Liver (tissue), 9 donors: ENCODE results near the gene RPL10. TPM values are rescaled to one million over a fixed set of nuclear protein-coding genes. Genes with fewer than 3 reads are reported as not detected.

Experiments
- DNase-seq: peaks from one replicate; pipeline ENCODE4 v3.0.0-alpha.2; 2017; ENCODE audit warnings: low spot score
- H3K27ac ChIP-seq, 2 donors: one replicate each; pipeline ENCODE4 v1.7.0; 2013; ENCODE audit warnings: inconsistent platforms in 2 of 2, low read length in 2 of 2, control low read depth in 1 of 2, low read depth in 1 of 2, mild to moderate bottlenecking in 1 of 2
- H3K27me3 ChIP-seq, 4 donors: one replicate each; pipeline versions ENCODE4 v1.6.1 to v1.7.0; 2013; ENCODE audit warnings: low read length in 3 of 4, inconsistent platforms in 1 of 4, mild to moderate bottlenecking in 1 of 4, moderate library complexity in 1 of 4; ENCODE audit not compliant: control insufficient read depth in 4 of 4, insufficient read depth in 4 of 4
- H3K36me3 ChIP-seq, 4 donors: one replicate each; pipeline versions ENCODE4 v1.6.1 to v1.7.0; 2013; ENCODE audit warnings: low read length in 3 of 4, mild to moderate bottlenecking in 3 of 4, low read depth in 1 of 4, moderate library complexity in 1 of 4; ENCODE audit not compliant: control insufficient read depth in 4 of 4, insufficient read depth in 3 of 4
- H3K4me1 ChIP-seq, 4 donors: one replicate each; pipeline versions ENCODE4 v1.6.1 to v1.7.0; 2013; ENCODE audit warnings: low read length in 3 of 4, mild to moderate bottlenecking in 3 of 4, moderate library complexity in 1 of 4; ENCODE audit not compliant: control insufficient read depth in 4 of 4, insufficient read depth in 4 of 4
- H3K4me3 ChIP-seq, 3 donors: one replicate each; pipeline versions ENCODE4 v1.6.1 to v1.7.0; 2013; ENCODE audit warnings: low read length in 3 of 3, control low read depth in 1 of 3, low read depth in 1 of 3, mild to moderate bottlenecking in 1 of 3
- H3K9ac ChIP-seq, 2 donors: one replicate each; pipeline ENCODE4 v1.7.0; 2013; ENCODE audit warnings: low read length in 2 of 2, mild to moderate bottlenecking in 2 of 2, moderate library complexity in 2 of 2, control low read depth in 1 of 2, low read depth in 1 of 2
- H3K9me3 ChIP-seq, 4 donors: one replicate each; pipeline versions ENCODE4 v1.6.1 to v1.7.0; 2013; ENCODE audit warnings: low read length in 3 of 4; ENCODE audit not compliant: control insufficient read depth in 4 of 4
- ATF3 ChIP-seq: IDR thresholded peaks from 2 replicates; pipeline ENCODE4 v1.6.1; 2016; ENCODE audit warnings: antibody characterized with exemption
- EGR1 ChIP-seq, 2 donors: IDR thresholded peaks; 2 replicates each; pipeline ENCODE4 v1.6.1; 2016 to 2018; ENCODE audit warnings: antibody characterized with exemption in 2 of 2, low read depth in 2 of 2
- FOXA1 ChIP-seq: IDR thresholded peaks from 2 replicates; pipeline ENCODE4 v1.6.1; 2016; ENCODE audit warnings: antibody characterized with exemption
- FOXA2 ChIP-seq: IDR thresholded peaks from 2 replicates; pipeline ENCODE4 v1.6.1; 2016; ENCODE audit warnings: antibody characterized with exemption
- GABPA ChIP-seq, 2 donors: IDR thresholded peaks in 1 of 2; conservative IDR thresholded peaks in 1 of 2; 2 replicates each; pipeline ENCODE4 v1.6.1; 2016; ENCODE audit warnings: antibody characterized with exemption in 2 of 2, mild to moderate bottlenecking in 1 of 2, moderate library complexity in 1 of 2
- HNF4A ChIP-seq, 2 donors: conservative IDR thresholded peaks; 2 replicates each; pipeline ENCODE4 v1.6.1; 2016; ENCODE audit warnings: antibody characterized with exemption in 2 of 2, mild to moderate bottlenecking in 2 of 2
- HNF4G ChIP-seq: IDR thresholded peaks from 2 replicates; pipeline ENCODE4 v1.6.1; 2016; ENCODE audit warnings: antibody characterized with exemption
- JUND ChIP-seq, 2 donors: IDR thresholded peaks; 2 replicates each; pipeline ENCODE4 v1.6.1; 2016; ENCODE audit warnings: antibody characterized with exemption in 2 of 2
- NR2F2 ChIP-seq: IDR thresholded peaks from 2 replicates; pipeline ENCODE4 v1.6.1; 2016; ENCODE audit warnings: antibody characterized with exemption
- RAD21 ChIP-seq, 2 donors: IDR thresholded peaks; 2 replicates each; pipeline ENCODE4 v1.6.1; 2016; ENCODE audit warnings: antibody characterized with exemption in 2 of 2, mild to moderate bottlenecking in 2 of 2
- RXRA ChIP-seq, 2 donors: IDR thresholded peaks; 2 replicates each; pipeline ENCODE4 v1.6.1; 2017 to 2018; ENCODE audit warnings: antibody characterized with exemption in 2 of 2, mild to moderate bottlenecking in 1 of 2
- SP1 ChIP-seq: IDR thresholded peaks from 2 replicates; pipeline ENCODE4 v1.6.1; 2018; ENCODE audit warnings: antibody characterized with exemption, mild to moderate bottlenecking
- TAF1 ChIP-seq: conservative IDR thresholded peaks from 2 replicates; pipeline ENCODE4 v1.6.1; 2016; ENCODE audit warnings: antibody characterized with exemption, mild to moderate bottlenecking
- YY1 ChIP-seq: IDR thresholded peaks from 2 replicates; pipeline ENCODE4 v1.6.1; 2016; ENCODE audit warnings: antibody characterized with exemption, mild to moderate bottlenecking
- WGBS: extraction: QIAGEN DNeasy Blood & Tissue Kit; methylation state at CpG from one replicate; pipeline ENCODE4 v1.1.7; 2013; 5-methylcytosine and 5-hydroxymethylcytosine counted together
- polyA plus RNA-seq, 2 donors: library from polyadenylated mRNA; stranded (reverse) in 1 of 2; unstranded in 1 of 2; fragments of 200-250 nt in 1 of 2; fragments of >200 nt in 1 of 2; fragmentation: Nextera tagmentation in 1 of 2; extraction: Ambion mirVana in 1 of 2; gene quantifications; one replicate each; pipeline versions ENCODE4 v1.2.1 to v1.2.3, GENCODE V29; 2013 to 2015
- total RNA-seq, 2 donors: library from RNA; depleted of rRNA; stranded (reverse); fragments of >200 nt; gene quantifications; one replicate each; pipeline ENCODE4 v1.2.3, GENCODE V29; 2014
- TF ChIP-seq, protein P1 (sequence below): IDR thresholded peaks from 2 replicates; pipeline ENCODE4 v1.6.1; 2016; ENCODE audit warnings: antibody characterized with exemption, mild to moderate bottlenecking
- TF ChIP-seq, protein P2 (sequence below): fragments of 150-350 bp; IDR thresholded peaks from 2 replicates; pipeline ENCODE4 v1.5.1; 2017; ENCODE audit warnings: improper control_type of control experiment, low read depth, low read length; ENCODE audit not compliant: missing input control
- TF ChIP-seq, protein P3 (sequence below): IDR thresholded peaks from 2 replicates; pipeline ENCODE4 v1.6.1; 2016; ENCODE audit warnings: antibody characterized with exemption
- TF ChIP-seq, protein P4 (sequence below): IDR thresholded peaks from 2 replicates; pipeline ENCODE4 v1.6.1; 2016; ENCODE audit warnings: antibody characterized with exemption
- donor health status: healthy.
- donor health status: healthy.
- donor health status: healthy.
- donor health status: healthy.
- donor health status: healthy.

RPL10 gene
- total and polyA plus RNA-seq, 4 donors: 446 to 1,644 (median 1,423) TPM

GRCh38 chrX:154443479-154443910 is 45.3 kb downstream of the RPL10 start:
- H3K27ac ChIP-seq: peak overlapping the region; percentile 22 to 74
- TF ChIP-seq YY1: no peak
- TF ChIP-seq SP1: no peak
- TF ChIP-seq, protein P1, sequence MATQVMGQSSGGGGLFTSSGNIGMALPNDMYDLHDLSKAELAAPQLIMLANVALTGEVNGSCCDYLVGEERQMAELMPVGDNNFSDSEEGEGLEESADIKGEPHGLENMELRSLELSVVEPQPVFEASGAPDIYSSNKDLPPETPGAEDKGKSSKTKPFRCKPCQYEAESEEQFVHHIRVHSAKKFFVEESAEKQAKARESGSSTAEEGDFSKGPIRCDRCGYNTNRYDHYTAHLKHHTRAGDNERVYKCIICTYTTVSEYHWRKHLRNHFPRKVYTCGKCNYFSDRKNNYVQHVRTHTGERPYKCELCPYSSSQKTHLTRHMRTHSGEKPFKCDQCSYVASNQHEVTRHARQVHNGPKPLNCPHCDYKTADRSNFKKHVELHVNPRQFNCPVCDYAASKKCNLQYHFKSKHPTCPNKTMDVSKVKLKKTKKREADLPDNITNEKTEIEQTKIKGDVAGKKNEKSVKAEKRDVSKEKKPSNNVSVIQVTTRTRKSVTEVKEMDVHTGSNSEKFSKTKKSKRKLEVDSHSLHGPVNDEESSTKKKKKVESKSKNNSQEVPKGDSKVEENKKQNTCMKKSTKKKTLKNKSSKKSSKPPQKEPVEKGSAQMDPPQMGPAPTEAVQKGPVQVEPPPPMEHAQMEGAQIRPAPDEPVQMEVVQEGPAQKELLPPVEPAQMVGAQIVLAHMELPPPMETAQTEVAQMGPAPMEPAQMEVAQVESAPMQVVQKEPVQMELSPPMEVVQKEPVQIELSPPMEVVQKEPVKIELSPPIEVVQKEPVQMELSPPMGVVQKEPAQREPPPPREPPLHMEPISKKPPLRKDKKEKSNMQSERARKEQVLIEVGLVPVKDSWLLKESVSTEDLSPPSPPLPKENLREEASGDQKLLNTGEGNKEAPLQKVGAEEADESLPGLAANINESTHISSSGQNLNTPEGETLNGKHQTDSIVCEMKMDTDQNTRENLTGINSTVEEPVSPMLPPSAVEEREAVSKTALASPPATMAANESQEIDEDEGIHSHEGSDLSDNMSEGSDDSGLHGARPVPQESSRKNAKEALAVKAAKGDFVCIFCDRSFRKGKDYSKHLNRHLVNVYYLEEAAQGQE: no peak
- TF ChIP-seq, protein P2, sequence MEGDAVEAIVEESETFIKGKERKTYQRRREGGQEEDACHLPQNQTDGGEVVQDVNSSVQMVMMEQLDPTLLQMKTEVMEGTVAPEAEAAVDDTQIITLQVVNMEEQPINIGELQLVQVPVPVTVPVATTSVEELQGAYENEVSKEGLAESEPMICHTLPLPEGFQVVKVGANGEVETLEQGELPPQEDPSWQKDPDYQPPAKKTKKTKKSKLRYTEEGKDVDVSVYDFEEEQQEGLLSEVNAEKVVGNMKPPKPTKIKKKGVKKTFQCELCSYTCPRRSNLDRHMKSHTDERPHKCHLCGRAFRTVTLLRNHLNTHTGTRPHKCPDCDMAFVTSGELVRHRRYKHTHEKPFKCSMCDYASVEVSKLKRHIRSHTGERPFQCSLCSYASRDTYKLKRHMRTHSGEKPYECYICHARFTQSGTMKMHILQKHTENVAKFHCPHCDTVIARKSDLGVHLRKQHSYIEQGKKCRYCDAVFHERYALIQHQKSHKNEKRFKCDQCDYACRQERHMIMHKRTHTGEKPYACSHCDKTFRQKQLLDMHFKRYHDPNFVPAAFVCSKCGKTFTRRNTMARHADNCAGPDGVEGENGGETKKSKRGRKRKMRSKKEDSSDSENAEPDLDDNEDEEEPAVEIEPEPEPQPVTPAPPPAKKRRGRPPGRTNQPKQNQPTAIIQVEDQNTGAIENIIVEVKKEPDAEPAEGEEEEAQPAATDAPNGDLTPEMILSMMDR: no peak
- TF ChIP-seq, protein P3, sequence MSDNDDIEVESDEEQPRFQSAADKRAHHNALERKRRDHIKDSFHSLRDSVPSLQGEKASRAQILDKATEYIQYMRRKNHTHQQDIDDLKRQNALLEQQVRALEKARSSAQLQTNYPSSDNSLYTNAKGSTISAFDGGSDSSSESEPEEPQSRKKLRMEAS: no peak
- TF ChIP-seq RAD21 (IDR thresholded peaks at IDR 0.05): no peak
- no peak for TF ChIP-seq ATF3
- no peak for TF ChIP-seq HNF4G
- TF ChIP-seq, protein P4, sequence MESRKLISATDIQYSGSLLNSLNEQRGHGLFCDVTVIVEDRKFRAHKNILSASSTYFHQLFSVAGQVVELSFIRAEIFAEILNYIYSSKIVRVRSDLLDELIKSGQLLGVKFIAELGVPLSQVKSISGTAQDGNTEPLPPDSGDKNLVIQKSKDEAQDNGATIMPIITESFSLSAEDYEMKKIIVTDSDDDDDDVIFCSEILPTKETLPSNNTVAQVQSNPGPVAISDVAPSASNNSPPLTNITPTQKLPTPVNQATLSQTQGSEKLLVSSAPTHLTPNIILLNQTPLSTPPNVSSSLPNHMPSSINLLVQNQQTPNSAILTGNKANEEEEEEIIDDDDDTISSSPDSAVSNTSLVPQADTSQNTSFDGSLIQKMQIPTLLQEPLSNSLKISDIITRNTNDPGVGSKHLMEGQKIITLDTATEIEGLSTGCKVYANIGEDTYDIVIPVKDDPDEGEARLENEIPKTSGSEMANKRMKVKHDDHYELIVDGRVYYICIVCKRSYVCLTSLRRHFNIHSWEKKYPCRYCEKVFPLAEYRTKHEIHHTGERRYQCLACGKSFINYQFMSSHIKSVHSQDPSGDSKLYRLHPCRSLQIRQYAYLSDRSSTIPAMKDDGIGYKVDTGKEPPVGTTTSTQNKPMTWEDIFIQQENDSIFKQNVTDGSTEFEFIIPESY: no peak
- no peak for TF ChIP-seq TAF1
- TF ChIP-seq EGR1 (IDR thresholded peaks at IDR 0.05; ENCODE audit: low read depth in 2 of 2): no peak
- no peak for TF ChIP-seq GABPA (IDR thresholded peaks at IDR 0.05 in 1 of 2, conservative IDR thresholded peaks at IDR 0.05 in 1 of 2)
- TF ChIP-seq FOXA2: no peak
- TF ChIP-seq RXRA (IDR thresholded peaks at IDR 0.05): no peak
- TF ChIP-seq NR2F2: no peak
- no peak for TF ChIP-seq HNF4A (conservative IDR thresholded peaks at IDR 0.05)
- no peak for TF ChIP-seq JUND (IDR thresholded peaks at IDR 0.05)
- no peak for TF ChIP-seq FOXA1
- H3K9me3 ChIP-seq: no peaks in the 10 kb centered on the region
- H3K27me3 ChIP-seq: no peaks in the 10 kb centered on the region
- WGBS: 38% methylated on average over 10 of the region's 10 CpGs
- peak overlapping the region in 2 of 3 donors; percentile 8 to 77 for H3K4me3 ChIP-seq
- H3K9ac ChIP-seq: no peak overlapping the region
- no peak for DNase-seq
- H3K4me1 ChIP-seq: peaks cover 11 to 20% (median 15%) of the 10 kb centered on the region in 4 donors
- peaks cover 0 to 7% (median 4%) of the 10 kb centered on the region in 4 donors for H3K36me3 ChIP-seq
